Peyer's patch (tissue), 4 donors: ENCODE results near the gene ADARB1. TPM values are rescaled to one million over a fixed set of nuclear protein-coding genes. Genes with fewer than 3 reads are reported as not detected.

Experiments
- DNase-seq, 3 donors: peaks; one replicate each; pipeline ENCODE4 v3.0.0-alpha.2; 2017 to 2019
- H3K27ac ChIP-seq, 4 donors: fragments of 200-600 bp; sonication (generic); one replicate each; pipeline ENCODE4 v1.5.1; 2016 to 2019
- H3K27me3 ChIP-seq, 2 donors: fragments of 200-600 bp; sonication (generic); one replicate each; pipeline ENCODE4 v1.5.1; 2019
- H3K36me3 ChIP-seq, 3 donors: fragments of 200-600 bp; sonication (generic); one replicate each; pipeline ENCODE4 v1.5.1; 2016 to 2019
- H3K4me1 ChIP-seq, 4 donors: fragments of 200-600 bp; sonication (generic); one replicate each; pipeline ENCODE4 v1.5.1; 2016 to 2019
- H3K4me3 ChIP-seq, 4 donors: fragments of 200-600 bp; sonication (generic); 1 replicate in 3 of 4; 2 replicates in 1 of 4; pipeline ENCODE4 v1.5.1; 2016 to 2019; ENCODE audit warnings: mild to moderate bottlenecking in 1 of 4
- H3K9me3 ChIP-seq, 4 donors: fragments of 200-600 bp; sonication (generic); one replicate each; pipeline ENCODE4 v1.5.1; 2016 to 2019; ENCODE audit warnings: mild to moderate bottlenecking in 1 of 4
- POLR2A ChIP-seq, 2 donors: fragments of 450-650 bp; IDR thresholded peaks; one replicate each; pipeline ENCODE4 v1.5.1; 2017; ENCODE audit warnings: antibody characterized with exemption in 2 of 2, mild to moderate bottlenecking in 2 of 2, moderate library complexity in 2 of 2
- total RNA-seq, 4 donors: library from RNA; depleted of rRNA; stranded (reverse); fragments of >200 nt; gene quantifications; one replicate each; pipeline ENCODE4 v1.1.0, GENCODE V29; 2016
- TF ChIP-seq, protein P1 (sequence below), 6 experiments: fragments of 450-650 bp in 4 of 6; fragments of 200-600 bp in 2 of 6; sonication (generic) in 1 of 6; IDR thresholded peaks; one replicate each; pipeline ENCODE4 v1.5.1; 2017 to 2019; ENCODE audit warnings: antibody characterized with exemption in 6 of 6, mild to moderate bottlenecking in 3 of 6, moderate library complexity in 1 of 6

ADARB1 gene
- total RNA-seq, 4 donors from 2014 or later: 7.4 to 47.9 (median 10.0) TPM

DNA sequence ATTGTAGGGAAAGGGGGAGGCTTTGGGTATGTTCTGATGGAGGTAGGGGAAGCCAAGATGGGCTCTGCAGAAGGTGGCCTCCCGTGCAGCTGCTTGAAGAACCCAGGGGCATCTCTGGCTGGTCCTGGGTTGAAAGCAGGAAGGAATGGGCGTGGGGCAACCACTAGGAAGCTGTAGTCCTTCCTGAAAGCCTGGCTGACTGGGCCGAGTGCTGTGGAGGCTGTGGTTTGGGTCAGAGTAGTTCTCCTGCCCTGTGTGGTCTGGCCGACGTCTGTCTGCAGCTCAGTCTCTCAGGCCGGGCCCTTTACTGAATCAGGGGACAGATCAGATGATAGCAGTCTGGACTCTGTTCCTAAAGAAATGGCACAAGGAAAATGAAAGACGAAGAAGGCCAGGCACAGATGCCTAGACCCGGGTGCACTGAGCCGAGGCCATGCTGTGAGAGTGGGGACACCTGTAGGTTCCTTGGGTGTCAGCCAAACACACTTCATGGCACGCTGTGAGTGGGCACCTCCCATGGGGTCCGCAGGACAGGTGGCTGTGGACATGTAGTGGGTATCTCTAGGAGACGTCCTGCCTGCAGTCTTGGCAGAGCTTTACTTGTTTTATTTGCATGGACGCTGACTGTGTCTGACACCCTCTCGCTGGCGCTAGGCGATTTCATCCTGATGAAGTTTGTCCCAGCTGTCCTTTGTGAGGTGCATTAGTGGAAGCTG, 126.4 kb downstream of the ADARB1 start:
- no peak for DNase-seq
- no peaks in the 10 kb centered on the region for H3K27me3 ChIP-seq
- no peaks in the 10 kb centered on the region for H3K9me3 ChIP-seq
- H3K4me3 ChIP-seq: no peak overlapping the region
- H3K36me3 ChIP-seq: no peaks in the 10 kb centered on the region
- TF ChIP-seq, protein P1, sequence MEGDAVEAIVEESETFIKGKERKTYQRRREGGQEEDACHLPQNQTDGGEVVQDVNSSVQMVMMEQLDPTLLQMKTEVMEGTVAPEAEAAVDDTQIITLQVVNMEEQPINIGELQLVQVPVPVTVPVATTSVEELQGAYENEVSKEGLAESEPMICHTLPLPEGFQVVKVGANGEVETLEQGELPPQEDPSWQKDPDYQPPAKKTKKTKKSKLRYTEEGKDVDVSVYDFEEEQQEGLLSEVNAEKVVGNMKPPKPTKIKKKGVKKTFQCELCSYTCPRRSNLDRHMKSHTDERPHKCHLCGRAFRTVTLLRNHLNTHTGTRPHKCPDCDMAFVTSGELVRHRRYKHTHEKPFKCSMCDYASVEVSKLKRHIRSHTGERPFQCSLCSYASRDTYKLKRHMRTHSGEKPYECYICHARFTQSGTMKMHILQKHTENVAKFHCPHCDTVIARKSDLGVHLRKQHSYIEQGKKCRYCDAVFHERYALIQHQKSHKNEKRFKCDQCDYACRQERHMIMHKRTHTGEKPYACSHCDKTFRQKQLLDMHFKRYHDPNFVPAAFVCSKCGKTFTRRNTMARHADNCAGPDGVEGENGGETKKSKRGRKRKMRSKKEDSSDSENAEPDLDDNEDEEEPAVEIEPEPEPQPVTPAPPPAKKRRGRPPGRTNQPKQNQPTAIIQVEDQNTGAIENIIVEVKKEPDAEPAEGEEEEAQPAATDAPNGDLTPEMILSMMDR (IDR thresholded peaks at IDR 0.05): no peak
- no peak for TF ChIP-seq POLR2A (IDR thresholded peaks at IDR 0.05)
- no peak overlapping the region for H3K27ac ChIP-seq
- no peaks in the 10 kb centered on the region for H3K4me1 ChIP-seq

DNA sequence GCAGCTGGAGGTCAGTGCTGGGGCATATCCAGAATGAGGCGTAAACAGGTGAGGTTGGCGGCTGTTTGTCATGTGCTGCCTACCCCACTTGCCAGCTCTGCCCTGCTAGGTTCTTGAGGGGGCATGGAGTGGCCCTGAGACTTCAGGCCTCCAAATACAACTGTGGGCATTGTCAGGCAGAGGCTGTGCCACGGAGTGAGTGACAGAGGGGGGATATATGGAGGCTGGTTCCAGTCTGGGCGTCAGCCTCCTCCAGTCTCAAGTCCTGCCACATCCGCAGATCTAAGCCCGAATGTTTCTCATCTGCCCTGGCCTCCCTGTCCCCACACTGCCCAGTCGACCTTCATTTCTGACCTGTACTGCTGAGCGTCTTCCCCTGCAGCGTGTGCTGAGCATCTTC, 128.0 kb downstream of the ADARB1 start:
- Histone ChIP-seq H3K4me1 (no peaks in the 10 kb centered on the region), H3K36me3 (no peaks in the 10 kb centered on the region), H3K27me3 (no peaks in the 10 kb centered on the region), H3K4me3 (no peak overlapping the region), H3K9me3 (no peaks in the 10 kb centered on the region), H3K27ac (no peak overlapping the region)
- DNase-seq: no peak
- TF ChIP-seq, protein P1 (IDR thresholded peaks at IDR 0.05): no peak
- no peak for TF ChIP-seq POLR2A (IDR thresholded peaks at IDR 0.05)

DNA sequence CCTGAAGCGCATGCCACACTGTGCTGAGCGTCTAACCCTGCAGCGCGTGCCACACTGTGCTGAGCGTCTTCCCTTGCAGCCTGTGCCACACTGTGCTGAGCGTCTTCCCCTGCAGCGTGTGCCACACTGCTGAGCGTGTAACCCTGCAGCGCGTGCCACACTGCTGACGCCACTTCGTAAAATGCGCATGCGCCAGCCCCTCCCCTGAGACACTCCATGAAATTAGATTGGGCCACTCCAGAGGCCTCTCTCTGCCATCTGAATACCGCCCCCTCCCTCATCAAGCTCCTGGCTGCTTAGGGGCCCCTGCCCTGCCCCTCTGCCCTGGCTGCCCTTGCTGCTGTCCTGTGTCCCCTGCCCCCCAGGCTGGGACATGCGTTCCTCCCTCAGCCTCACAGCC, 128.5 kb downstream of the ADARB1 start:
- DNase-seq: no peak
- Histone ChIP-seq H3K4me3 (no peak overlapping the region), H3K4me1 (no peaks in the 10 kb centered on the region), H3K27me3 (no peaks in the 10 kb centered on the region), H3K9me3 (no peaks in the 10 kb centered on the region), H3K27ac (no peak overlapping the region), H3K36me3 (no peaks in the 10 kb centered on the region)
- TF ChIP-seq, protein P1 (IDR thresholded peaks at IDR 0.05): no peak
- TF ChIP-seq POLR2A (IDR thresholded peaks at IDR 0.05): no peak

DNA sequence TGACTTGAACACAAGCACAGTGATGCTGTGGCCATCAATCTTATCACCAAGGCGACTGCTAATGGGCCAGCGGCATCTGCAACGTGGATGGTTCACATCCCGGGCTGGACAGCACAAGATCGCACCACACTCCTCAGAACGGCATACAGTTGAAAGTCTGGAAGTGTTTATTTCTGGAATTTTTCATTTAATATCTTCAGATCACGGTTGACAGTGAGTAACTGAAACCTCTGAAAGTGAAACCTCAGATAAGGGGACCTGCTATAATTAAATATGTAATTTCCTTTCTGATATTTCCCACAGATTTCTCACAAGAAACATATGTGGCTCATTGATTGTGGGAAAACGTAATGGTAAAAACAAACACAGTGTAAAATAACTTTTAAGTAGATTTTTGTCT, 129.6 kb downstream of the ADARB1 start:
- Histone ChIP-seq H3K36me3 (no peaks in the 10 kb centered on the region), H3K4me3 (no peak overlapping the region), H3K4me1 (no peaks in the 10 kb centered on the region), H3K9me3 (no peaks in the 10 kb centered on the region), H3K27me3 (no peaks in the 10 kb centered on the region), H3K27ac (no peak overlapping the region)
- TF ChIP-seq, protein P1 (IDR thresholded peaks at IDR 0.05): no peak
- no peak for DNase-seq

DNA sequence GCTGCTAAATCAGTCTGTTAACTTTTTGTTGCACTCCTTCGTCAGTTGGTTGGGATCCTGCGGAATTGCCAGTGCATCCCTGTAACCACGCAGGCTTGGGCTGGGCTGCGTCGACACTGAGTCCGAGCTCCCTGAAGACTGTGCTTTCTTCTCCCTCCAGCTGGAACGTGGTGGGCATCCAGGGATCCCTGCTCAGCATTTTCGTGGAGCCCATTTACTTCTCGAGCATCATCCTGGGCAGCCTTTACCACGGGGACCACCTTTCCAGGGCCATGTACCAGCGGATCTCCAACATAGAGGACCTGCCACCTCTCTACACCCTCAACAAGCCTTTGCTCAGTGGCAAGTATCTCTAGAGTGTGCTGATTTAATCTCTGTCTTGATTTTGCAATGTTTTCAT, 130.0 kb downstream of the ADARB1 start:
- H3K4me3 ChIP-seq: no peak overlapping the region
- no peak for TF ChIP-seq POLR2A (IDR thresholded peaks at IDR 0.05)
- TF ChIP-seq, protein P1 (IDR thresholded peaks at IDR 0.05): no peak
- DNase-seq: no peak
- no peaks in the 10 kb centered on the region for H3K9me3 ChIP-seq
- H3K27ac ChIP-seq: no peak overlapping the region
- H3K27me3 ChIP-seq: no peaks in the 10 kb centered on the region
- H3K4me1 ChIP-seq: no peaks in the 10 kb centered on the region
- H3K36me3 ChIP-seq: no peaks in the 10 kb centered on the region
